GM12878 (cell line): ENCODE data around the gene STPG3. TPM values are rescaled to one million over a fixed set of nuclear protein-coding genes. Genes with fewer than 3 reads are reported as not detected.
A peak's percentile ranks its signal among the peaks of the same experiment; 100 is the strongest.

ENCODE experiments used
- ATAC-seq: fragments of 200-7000 bp; cut with Tn5 transposase; 3 replicates; pipeline ENCODE4 v1.9.1; 2020; ENCODE audit warnings: mild to moderate bottlenecking, moderate library complexity
- BruUV-seq: library from RNA; stranded (reverse); fragments of 400-500 nt; replicated peaks from 2 replicates; lab custom pipeline; 2021; lab: Mats Ljungman, UMichigan
- CTCF ChIA-PET: fragments of 300-600 bp; sonication (Branson Sonifier 250); formaldehyde crosslinking; extraction: SDS; loops from one replicate; lab custom pipeline; 2021; ENCODE audit warnings: inconsistent platforms; lab: Yijun Ruan, JAX
- POLR2A ChIA-PET: fragments of 350-600 bp; formaldehyde crosslinking; extraction: SDS; loops from one replicate; lab custom pipeline; 2021; ENCODE audit warnings: inconsistent platforms; lab: Charles Lee
- RAD21 ChIA-PET: fragments of 300-600 bp; sonication (Branson Sonifier 250); formaldehyde crosslinking; loops from one replicate; lab custom pipeline; 2023; ENCODE audit warnings: antibody characterized with exemption; ENCODE audit not compliant: unreplicated experiment; lab: Charles Lee
- SMC1A ChIA-PET: fragments of 300-600 bp; sonication (Branson Sonifier 250); formaldehyde crosslinking; loops from one replicate; lab custom pipeline; 2023; ENCODE audit not compliant: unreplicated experiment, uncharacterized antibody; lab: Charles Lee
- DNase-seq: peaks from one replicate; pipeline ENCODE4 v3.0.0-alpha.2; 2011; ENCODE audit warnings: low read depth, low spot score
- FAIRE-seq: peaks from 3 replicates; lab custom pipeline; 2011; peaks lifted over from hg19 to GRCh38; lab: Jason Lieb, UNC
- H2AFZ ChIP-seq: 2 replicates; pipeline ENCODE4 v1.6.0; 2011; ENCODE audit warnings: low read depth, low read length, control low read depth; ENCODE audit not compliant: control insufficient read depth
- H3K27ac ChIP-seq: 2 replicates; pipeline ENCODE4 v1.5.1; 2011; ENCODE audit warnings: control low read depth; ENCODE audit not compliant: control insufficient read depth, insufficient read depth
- H3K27me3 ChIP-seq, 2 experiments: replicated peaks in 1 of 2; 2 replicates each; pipeline versions ENCODE4 v1.6.0 to v1.6.1; 2011; ENCODE audit warnings: low read length in 1 of 2; ENCODE audit not compliant: control insufficient read depth in 2 of 2, insufficient read depth in 2 of 2
- H3K36me3 ChIP-seq, 2 experiments: 2 replicates each; pipeline ENCODE4 v1.5.1; 2011; ENCODE audit warnings: low read length in 1 of 2; ENCODE audit not compliant: control insufficient read depth in 2 of 2, insufficient read depth in 2 of 2
- H3K4me1 ChIP-seq: 2 replicates; pipeline ENCODE4 v1.6.1; 2011; ENCODE audit warnings: mild to moderate bottlenecking, low read length, moderate library complexity, mixed read lengths; ENCODE audit not compliant: control insufficient read depth, insufficient read depth
- H3K4me2 ChIP-seq: 2 replicates; pipeline ENCODE4 v1.6.0; 2011; ENCODE audit warnings: control low read depth; ENCODE audit not compliant: control insufficient read depth, insufficient read depth
- H3K4me3 ChIP-seq: fragments of 200-600 bp; sonication (generic); 2 replicates; pipeline ENCODE4 v1.5.1; 2016
- H3K79me2 ChIP-seq: 2 replicates; pipeline ENCODE4 v1.6.0; 2011; ENCODE audit warnings: low read length; ENCODE audit not compliant: control insufficient read depth, insufficient read depth
- H3K9ac ChIP-seq: 2 replicates; pipeline ENCODE4 v1.8.0; 2011; ENCODE audit warnings: low read length, control low read depth, mixed read lengths; ENCODE audit not compliant: control insufficient read depth, insufficient read depth
- H3K9me3 ChIP-seq: replicated peaks from 3 replicates; pipeline ENCODE4 v1.5.1; 2011; ENCODE audit warnings: mild to moderate bottlenecking, low read length; ENCODE audit not compliant: control insufficient read depth, insufficient read depth
- H4K20me1 ChIP-seq: 2 replicates; pipeline ENCODE4 v1.6.0; 2011; ENCODE audit not compliant: control insufficient read depth, insufficient read depth
- BACH1 ChIP-seq: fragments of 450-650 bp; IDR thresholded peaks from 2 replicates; pipeline ENCODE4 v1.6.1; 2017; ENCODE audit warnings: mild to moderate bottlenecking, borderline replicate concordance
- EED ChIP-seq: sonication (generic); IDR thresholded peaks from 2 replicates; pipeline ENCODE4 v1.6.1; 2016; ENCODE audit warnings: antibody characterized with exemption, low read depth
- MYC ChIP-seq: IDR thresholded peaks from 2 replicates; pipeline ENCODE4 v1.6.1; 2011; ENCODE audit warnings: mild to moderate bottlenecking, low read length, moderate library complexity, inconsistent platforms; ENCODE audit not compliant: insufficient read depth, insufficient replicate concordance, insufficient read length, severe bottlenecking
- NBN ChIP-seq: fragments of 450-650 bp; IDR thresholded peaks from 2 replicates; pipeline ENCODE4 v1.6.1; 2016
- PBX3 ChIP-seq: IDR thresholded peaks from 2 replicates; pipeline ENCODE4 v1.6.1; 2011; ENCODE audit warnings: mild to moderate bottlenecking, low read depth, low read length, moderate library complexity; ENCODE audit not compliant: insufficient replicate concordance
- POLR2AphosphoS2 ChIP-seq: IDR thresholded peaks from 2 replicates; pipeline ENCODE4 v1.6.1; 2011; ENCODE audit warnings: low read depth, mild to moderate bottlenecking, low read length, improper control_type of control experiment, moderate library complexity
- SIN3A ChIP-seq: IDR thresholded peaks from 2 replicates; pipeline ENCODE4 v1.6.1; 2012; ENCODE audit warnings: low read depth, low read length, improper control_type of control experiment
- SMAD1 ChIP-seq: fragments of 450-650 bp; IDR thresholded peaks from 2 replicates; pipeline ENCODE4 v1.6.1; 2018; ENCODE audit warnings: mild to moderate bottlenecking, low read depth; ENCODE audit not compliant: partially characterized antibody
- SUPT20H ChIP-seq: IDR thresholded peaks from 2 replicates; pipeline ENCODE4 v1.6.1; 2011; ENCODE audit warnings: low read depth, mild to moderate bottlenecking, low read length, moderate library complexity, borderline replicate concordance; ENCODE audit not compliant: control insufficient read depth
- TCF12 ChIP-seq: IDR thresholded peaks from 2 replicates; pipeline ENCODE4 v1.6.1; 2011; ENCODE audit warnings: low read depth, mild to moderate bottlenecking, low read length
- YBX1 ChIP-seq: fragments of 450-650 bp; IDR thresholded peaks from 2 replicates; pipeline ENCODE4 v1.6.1; 2016; ENCODE audit warnings: antibody characterized with exemption
- ZBTB4 ChIP-seq: fragments of 450-650 bp; formaldehyde crosslinking; IDR thresholded peaks from 2 replicates; pipeline ENCODE4 v1.4.0; 2022; ENCODE audit warnings: mild to moderate bottlenecking, moderate library complexity
- WGBS: methylation state at CpG from one replicate; pipeline ENCODE4 v1.1.6; 2016; ENCODE audit warnings: low lambda C conversion rate; ENCODE audit not compliant: insufficient replicate concordance, insufficient coverage; ENCODE audit errors: missing lambda C conversion rate; 5-methylcytosine and 5-hydroxymethylcytosine counted together
- in situ Hi-C: fragments of 300-500 bp; cut with MboI; formaldehyde crosslinking; loops from 9 replicates; pipeline ENCODE4 v1.14.3; 2018; ENCODE audit warnings: mixed read lengths
- intact Hi-C: fragments of 100-400 bp; cut with micrococcal nuclease; formaldehyde crosslinking; loops from one replicate; pipeline ENCODE4 v1.14.2; 2022; ENCODE audit not compliant: unreplicated experiment
- polyA plus RNA-seq, 11 experiments: library from polyadenylated mRNA; depleted of rRNA in 4 of 11; unstranded in 6 of 11; stranded (reverse) in 5 of 11; fragments of >200 nt; fragmentation: Nextera tagmentation in 4 of 11; fragmentation: Illumina TruSeq in 1 of 11; extraction: Ambion mirVana in 4 of 11; extraction: Trizol in 1 of 11; gene quantifications; 1 replicate in 1 of 11; 2 replicates in 10 of 11; pipeline versions ENCODE4 v1.2.1 to v1.2.3, GENCODE V29; 2011 to 2016; ENCODE audit warnings: inconsistent platforms in 2 of 11, missing spikeins in 2 of 11, low read depth in 1 of 11
- total RNA-seq, 4 experiments: library from RNA; depleted of rRNA in 3 of 4; stranded (reverse); fragments of >200 nt in 3 of 4; fragmentation: Illumina TruSeq in 1 of 4; extraction: Trizol in 1 of 4; gene quantifications; 2 replicates each; pipeline versions ENCODE4 v1.2.1 to v1.2.3, GENCODE V29; 2013 to 2021
- TF ChIP-seq, protein P1 (sequence below): IDR thresholded peaks from 2 replicates; pipeline ENCODE4 v1.6.1; 2012; ENCODE audit warnings: low read depth, low read length, improper control_type of control experiment
- TF ChIP-seq, protein P2 (sequence below): IDR thresholded peaks from 2 replicates; pipeline ENCODE4 v1.6.1; 2011; ENCODE audit warnings: borderline replicate concordance, low read depth, mild to moderate bottlenecking, moderate library complexity, mixed read lengths, low read length; ENCODE audit not compliant: insufficient read depth; ENCODE audit errors: extremely low read length

Gene STPG3
- total and polyA plus RNA-seq, 10 of the 15 experiments (the other 5 are each of a cell fraction or from before 2014, with no cell fraction given): not detected

- Histone ChIP-seq H3K9me3 (no peaks in the 10 kb centered on the region), H3K27me3 (no peaks in the 10 kb centered on the region), H3K9ac (peak overlapping the region; percentile 68), H3K27ac (peak overlapping the region; percentile 83), H3K4me2 (peak overlapping the region; percentile 77), H3K36me3 (peaks cover 8 to 14% of the 10 kb centered on the region in 2 experiments), H3K4me1 (peaks cover 42% of the 10 kb centered on the region), H4K20me1 (peaks cover 4% of the 10 kb centered on the region; the same call in 1 of the 2 replicates), H3K4me3 (peak overlapping the region; percentile 76), H2AFZ (peak overlapping the region; percentile 75), H3K79me2 (peaks cover 30% of the 10 kb centered on the region)
- WGBS: under 1% methylated on average over 34 of the region's 58 CpGs
- FAIRE-seq: no peak
- BruUV-seq: TSS peak; percentile 77
- ChIA-PET RAD21 (interaction anchor here (0.9 to 2.2 kb wide), 12 partner anchors 14 to 122 kb away, joined by 3 to 13 read pairs (median 4); partner anchors contain the start of genes NELFB, NRARP, RNF208 and TPRN), CTCF (interaction anchor here (0.6 to 5.3 kb wide), 13 partner anchors 12 to 205 kb away, joined by 3 to 52 read pairs (median 4); partner anchors contain the start of genes CYSRT1, NELFB, RNF208 and RNF224), POLR2A (interaction anchor here (0.5 to 9.2 kb wide), 29 partner anchors 10 to 361 kb away, joined by 3 to 112 read pairs (median 5); partner anchors contain the start of genes CYSRT1, EXD3, MAN1B1 and NELFB), SMC1A (interaction anchor here (0.7 to 1.7 kb wide), 6 partner anchors 13 to 154 kb away, joined by 3 to 6 read pairs (median 3); partner anchors contain the start of gene MAN1B1)
- in situ Hi-C loops (no loop called here), intact Hi-C loops (no loop called here)
- DNase-seq: no peak
- peak; percentile 61 for ATAC-seq
- TF ChIP-seq POLR2AphosphoS2: no peak
- TF ChIP-seq MYC: peak; percentile 91
- TF ChIP-seq SMAD1: peak; percentile 49
- TF ChIP-seq EED: peak; percentile 34; the same call in 1 of the 2 replicates
- TF ChIP-seq SUPT20H: no peak
- TF ChIP-seq NBN: peak; percentile 20
- TF ChIP-seq PBX3: no peak
- peak; percentile 62; the same call in 1 of the 2 replicates for TF ChIP-seq SIN3A
- no peak for TF ChIP-seq YBX1
- TF ChIP-seq ZBTB4 (CRISPR knock-in tag): no peak
- TF ChIP-seq, protein P1, sequence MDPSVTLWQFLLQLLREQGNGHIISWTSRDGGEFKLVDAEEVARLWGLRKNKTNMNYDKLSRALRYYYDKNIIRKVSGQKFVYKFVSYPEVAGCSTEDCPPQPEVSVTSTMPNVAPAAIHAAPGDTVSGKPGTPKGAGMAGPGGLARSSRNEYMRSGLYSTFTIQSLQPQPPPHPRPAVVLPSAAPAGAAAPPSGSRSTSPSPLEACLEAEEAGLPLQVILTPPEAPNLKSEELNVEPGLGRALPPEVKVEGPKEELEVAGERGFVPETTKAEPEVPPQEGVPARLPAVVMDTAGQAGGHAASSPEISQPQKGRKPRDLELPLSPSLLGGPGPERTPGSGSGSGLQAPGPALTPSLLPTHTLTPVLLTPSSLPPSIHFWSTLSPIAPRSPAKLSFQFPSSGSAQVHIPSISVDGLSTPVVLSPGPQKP: no peak
- TF ChIP-seq, protein P2, sequence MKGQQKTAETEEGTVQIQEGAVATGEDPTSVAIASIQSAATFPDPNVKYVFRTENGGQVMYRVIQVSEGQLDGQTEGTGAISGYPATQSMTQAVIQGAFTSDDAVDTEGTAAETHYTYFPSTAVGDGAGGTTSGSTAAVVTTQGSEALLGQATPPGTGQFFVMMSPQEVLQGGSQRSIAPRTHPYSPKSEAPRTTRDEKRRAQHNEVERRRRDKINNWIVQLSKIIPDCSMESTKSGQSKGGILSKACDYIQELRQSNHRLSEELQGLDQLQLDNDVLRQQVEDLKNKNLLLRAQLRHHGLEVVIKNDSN: no peak
- TF ChIP-seq TCF12: 0 out of 2 replicates have a peak, but pooled peaks have one; percentile 33
- TF ChIP-seq BACH1: peak; percentile 98
Observed at GRCh38 chr9:137240318-137240840, 10.7 kb upstream of the STPG3 start.
